H1 (cell line): ENCODE measurements around the gene KCNK4. TPM values are rescaled to one million over a fixed set of nuclear protein-coding genes. Genes with fewer than 3 reads are reported as not detected.

Source experiments
- CTCF ChIA-PET: fragments of 300-600 bp; sonication (Branson Sonifier 250); formaldehyde crosslinking; loops from one replicate; lab custom pipeline; 2021; ENCODE audit not compliant: partially characterized antibody; lab: Charles Lee
- POLR2A ChIA-PET: fragments of 300-600 bp; sonication (Branson Sonifier 250); formaldehyde crosslinking; loops from one replicate; lab custom pipeline; 2021; ENCODE audit warnings: inconsistent platforms; ENCODE audit not compliant: partially characterized antibody; lab: Charles Lee
- DNase-seq, 2 experiments: peaks; one replicate each; pipeline versions ENCODE4 v3.0.0 to v3.0.0-alpha.2; 2010 to 2022; ENCODE audit warnings: low spot score in 2 of 2, low read depth in 1 of 2, mixed read lengths in 1 of 2
- FAIRE-seq: peaks from 2 replicates; lab custom pipeline; 2011; peaks lifted over from hg19 to GRCh38; lab: Jason Lieb, UNC
- H2AFZ ChIP-seq: 2 replicates; pipeline ENCODE4 v1.8.1; 2012; ENCODE audit warnings: low read length, inconsistent platforms
- H2AK5ac ChIP-seq: 2 replicates; pipeline ENCODE4 v1.6.1; 2013; ENCODE audit warnings: low read depth, low read length
- H2BK120ac ChIP-seq: replicated peaks from 2 replicates; pipeline ENCODE3; 2013; ENCODE audit warnings: low read depth, low read length, inconsistent platforms
- H2BK12ac ChIP-seq: 2 replicates; pipeline ENCODE4 v1.6.1; 2013; ENCODE audit warnings: low read depth, low read length
- H2BK15ac ChIP-seq: 2 replicates; pipeline ENCODE4 v1.6.1; 2013; ENCODE audit warnings: low read length
- H2BK20ac ChIP-seq: 2 replicates; pipeline ENCODE4 v1.6.1; 2013; ENCODE audit warnings: low read length
- H2BK5ac ChIP-seq: 2 replicates; pipeline ENCODE4 v1.6.1; 2013; ENCODE audit warnings: low read depth, low read length
- H3K14ac ChIP-seq: 2 replicates; pipeline ENCODE4 v1.6.1; 2013; ENCODE audit warnings: inconsistent platforms; ENCODE audit not compliant: insufficient read length
- H3K18ac ChIP-seq: 2 replicates; pipeline ENCODE4 v1.6.1; 2013; ENCODE audit warnings: low read length; ENCODE audit errors: extremely low read depth
- H3K23ac ChIP-seq: 2 replicates; pipeline ENCODE4 v1.6.1; 2013; ENCODE audit warnings: inconsistent platforms; ENCODE audit not compliant: insufficient read length
- H3K23me2 ChIP-seq: 2 replicates; pipeline ENCODE4 v1.6.1; 2013; ENCODE audit warnings: low read depth, low read length
- H3K27ac ChIP-seq: 2 replicates; pipeline ENCODE4 v1.6.1; 2011; ENCODE audit warnings: low read depth, low read length, inconsistent platforms
- H3K27me3 ChIP-seq, 4 experiments: replicated peaks in 1 of 4; 1 replicate in 1 of 4; 2 replicates in 3 of 4; pipeline versions ENCODE4 v1.6.1 to v1.8.1; 2011 to 2013; ENCODE audit warnings: low read length in 3 of 4, mild to moderate bottlenecking in 3 of 4, inconsistent platforms in 2 of 4, mixed read lengths in 2 of 4, moderate library complexity in 1 of 4; ENCODE audit not compliant: control insufficient read depth in 3 of 4, insufficient read depth in 3 of 4; ENCODE audit errors: extremely low read depth in 1 of 4
- H3K36me3 ChIP-seq, 4 experiments: 2 replicates each; pipeline versions ENCODE4 v1.6.1 to v1.8.1; 2011 to 2013; ENCODE audit warnings: mild to moderate bottlenecking in 4 of 4, low read length in 3 of 4, moderate library complexity in 2 of 4, control low read depth in 1 of 4, inconsistent platforms in 1 of 4; ENCODE audit not compliant: insufficient read depth in 4 of 4, control insufficient read depth in 2 of 4
- H3K4ac ChIP-seq: replicated peaks from 2 replicates; pipeline ENCODE3; 2013; ENCODE audit warnings: low read length, low read depth, mixed read lengths, inconsistent platforms; ENCODE audit not compliant: insufficient read length
- H3K4me1 ChIP-seq, 4 experiments: replicated peaks in 1 of 4; 1 replicate in 1 of 4; 2 replicates in 3 of 4; pipeline versions ENCODE4 v1.6.1 to v1.8.1; 2011 to 2013; ENCODE audit warnings: low read length in 3 of 4, inconsistent platforms in 2 of 4, mixed read lengths in 1 of 4; ENCODE audit not compliant: insufficient read depth in 4 of 4, control insufficient read depth in 3 of 4
- H3K4me2 ChIP-seq, 2 experiments: 2 replicates each; pipeline versions ENCODE4 v1.6.1 to v1.8.1; 2011 to 2013; ENCODE audit warnings: low read depth in 2 of 2, low read length in 2 of 2, control low read depth in 1 of 2, inconsistent platforms in 1 of 2, mild to moderate bottlenecking in 1 of 2; ENCODE audit not compliant: insufficient read depth in 1 of 2
- H3K4me3 ChIP-seq, 4 experiments: fragments of 200-600, 300-600 bp in 1 of 4; sonication (generic), shearing (Covaris generic), sonication (Bioruptor Twin) in 1 of 4; 2 replicates each; pipeline versions ENCODE4 v1.5.1 to v1.8.1; 2011 to 2016; ENCODE audit warnings: low read length in 4 of 4, low read depth in 3 of 4, control low read depth in 2 of 4, inconsistent platforms in 2 of 4, mild to moderate bottlenecking in 2 of 4, mixed read lengths in 1 of 4, moderate library complexity in 1 of 4; ENCODE audit not compliant: insufficient read depth in 2 of 4; ENCODE audit errors: extremely low read depth in 1 of 4
- H3K56ac ChIP-seq: replicated peaks from 2 replicates; pipeline ENCODE3; 2013; ENCODE audit warnings: low read depth, mild to moderate bottlenecking, mixed read lengths, low read length, inconsistent platforms; ENCODE audit not compliant: insufficient read length
- H3K79me1 ChIP-seq: 2 replicates; pipeline ENCODE4 v1.6.1; 2013; ENCODE audit warnings: low read depth, low read length, control low read depth
- H3K79me2 ChIP-seq, 2 experiments: 2 replicates each; pipeline versions ENCODE4 v1.6.1 to v1.8.1; 2012 to 2013; ENCODE audit warnings: low read length in 2 of 2, mild to moderate bottlenecking in 2 of 2, inconsistent platforms in 1 of 2; ENCODE audit not compliant: insufficient read depth in 2 of 2, control insufficient read depth in 1 of 2
- H3K9ac ChIP-seq, 4 experiments: replicated peaks in 1 of 4; 1 replicate in 1 of 4; 2 replicates in 3 of 4; pipeline versions ENCODE4 v1.6.1 to v1.8.1; 2011 to 2013; ENCODE audit warnings: low read depth in 3 of 4, low read length in 3 of 4, control low read depth in 2 of 4, mild to moderate bottlenecking in 2 of 4, moderate library complexity in 2 of 4, inconsistent platforms in 1 of 4; ENCODE audit errors: extremely low read depth in 1 of 4
- H3K9me3 ChIP-seq, 2 experiments: 2 replicates each; pipeline versions ENCODE4 v1.6.1 to v1.8.1; 2012 to 2013; ENCODE audit warnings: mild to moderate bottlenecking in 2 of 2, moderate library complexity in 2 of 2, control low read depth in 1 of 2, inconsistent platforms in 1 of 2, low read depth in 1 of 2, low read length in 1 of 2, mixed read lengths in 1 of 2; ENCODE audit not compliant: insufficient read depth in 2 of 2
- H4K20me1 ChIP-seq, 2 experiments: replicated peaks in 1 of 2; 2 replicates each; pipeline versions ENCODE3 to v1.8.1; 2011 to 2013; ENCODE audit warnings: inconsistent platforms in 2 of 2, low read length in 2 of 2, mild to moderate bottlenecking in 1 of 2; ENCODE audit not compliant: insufficient read depth in 2 of 2, control insufficient read depth in 1 of 2
- H4K5ac ChIP-seq: 2 replicates; pipeline ENCODE4 v1.6.1; 2013; ENCODE audit warnings: low read length, low read depth, mixed read lengths, inconsistent platforms; ENCODE audit not compliant: insufficient read length
- H4K8ac ChIP-seq: 2 replicates; pipeline ENCODE4 v1.8.0; 2013; ENCODE audit warnings: mild to moderate bottlenecking, moderate library complexity, low read length, inconsistent platforms; ENCODE audit not compliant: insufficient read depth; ENCODE audit errors: extremely low read depth
- H4K91ac ChIP-seq: replicated peaks from 2 replicates; pipeline ENCODE3; 2013; ENCODE audit warnings: low read length, mixed read lengths, inconsistent platforms; ENCODE audit not compliant: insufficient read length
- BCL11A ChIP-seq, 2 experiments: IDR thresholded peaks; one replicate each; pipeline ENCODE4 v1.6.1; 2011; ENCODE audit warnings: low read depth in 2 of 2, low read length in 2 of 2, mild to moderate bottlenecking in 2 of 2
- CEBPB ChIP-seq: IDR thresholded peaks from 2 replicates; pipeline ENCODE4 v1.6.1; 2012; ENCODE audit warnings: low read depth, low read length
- EP300 ChIP-seq, 2 experiments: IDR thresholded peaks; 1 replicate in 1 of 2; 2 replicates in 1 of 2; pipeline ENCODE4 v1.6.1; 2011 to 2012; ENCODE audit warnings: low read depth in 2 of 2, low read length in 2 of 2, mild to moderate bottlenecking in 2 of 2, borderline replicate concordance in 1 of 2, inconsistent platforms in 1 of 2, moderate library complexity in 1 of 2
- POLR2A ChIP-seq, 2 experiments: IDR thresholded peaks; 1 replicate in 1 of 2; 2 replicates in 1 of 2; pipeline ENCODE4 v1.6.1; 2011; ENCODE audit warnings: low read depth in 2 of 2, low read length in 2 of 2, mild to moderate bottlenecking in 2 of 2; ENCODE audit errors: control extremely low read depth in 1 of 2
- RBBP5 ChIP-seq: IDR thresholded peaks from 2 replicates; pipeline ENCODE4 v1.7.1; 2012; ENCODE audit warnings: low read depth, mild to moderate bottlenecking, inconsistent platforms, low read length, moderate library complexity, borderline replicate concordance
- SAP30 ChIP-seq: fragments of 300-600 bp; sonication (generic); IDR thresholded peaks from 2 replicates; pipeline ENCODE4 v1.7.1; 2012; ENCODE audit warnings: low read length, moderate library complexity, mild to moderate bottlenecking, inconsistent platforms; ENCODE audit not compliant: insufficient read depth, insufficient replicate concordance
- SUZ12 ChIP-seq: fragments of 200-600 bp; sonication (generic); IDR thresholded peaks from 2 replicates; pipeline ENCODE4 v1.6.1; 2012; ENCODE audit warnings: mild to moderate bottlenecking, inconsistent platforms, low read length, moderate library complexity, mixed read lengths
- WGBS, 2 experiments: shearing (Covaris generic) in 1 of 2; methylation state at CpG; one replicate each; pipeline versions ENCODE4 v1.1.6 to v1.1.7; 2013 to 2015; ENCODE audit warnings: low lambda C conversion rate in 2 of 2, mixed read lengths in 2 of 2, inconsistent platforms in 1 of 2, low coverage in 1 of 2, missing lambda C conversion rate in 1 of 2; ENCODE audit not compliant: insufficient replicate concordance in 2 of 2, insufficient coverage in 1 of 2, insufficient read length in 1 of 2; ENCODE audit errors: extremely low coverage in 1 of 2, missing lambda C conversion rate in 1 of 2; 5-methylcytosine and 5-hydroxymethylcytosine counted together
- polyA plus RNA-seq, 7 experiments: library from polyadenylated mRNA; depleted of rRNA in 3 of 7; stranded (reverse) in 5 of 7; unstranded in 2 of 7; fragments of >200 nt in 5 of 7; fragments of 200-250 nt in 2 of 7; gene quantifications; 1 replicate in 5 of 7; 2 replicates in 1 of 7; 4 replicates in 1 of 7; pipeline versions ENCODE4 v1.2.1 to v1.2.3, GENCODE V29; 2011 to 2013; ENCODE audit warnings: missing spikeins in 2 of 7, mixed read lengths in 2 of 7
- total RNA-seq: library from RNA; stranded (reverse); fragmentation: NEBNext Ultra II Directional; extraction: Animal tissue kit (Norgen Biotek cat#: 25700); gene quantifications from 2 replicates; pipeline ENCODE4 v1.2.1, GENCODE V29; 2021
- TF ChIP-seq, protein P1 (sequence below): IDR thresholded peaks from 2 replicates; pipeline ENCODE4 v1.6.1; 2012; ENCODE audit warnings: low read length, inconsistent platforms

The KCNK4 gene
- total and polyA plus RNA-seq, 2 of the 8 experiments (the other 6 are each of a cell fraction or from before 2014, with no cell fraction given), result 0.19 TPM; not detected in 1

DNA sequence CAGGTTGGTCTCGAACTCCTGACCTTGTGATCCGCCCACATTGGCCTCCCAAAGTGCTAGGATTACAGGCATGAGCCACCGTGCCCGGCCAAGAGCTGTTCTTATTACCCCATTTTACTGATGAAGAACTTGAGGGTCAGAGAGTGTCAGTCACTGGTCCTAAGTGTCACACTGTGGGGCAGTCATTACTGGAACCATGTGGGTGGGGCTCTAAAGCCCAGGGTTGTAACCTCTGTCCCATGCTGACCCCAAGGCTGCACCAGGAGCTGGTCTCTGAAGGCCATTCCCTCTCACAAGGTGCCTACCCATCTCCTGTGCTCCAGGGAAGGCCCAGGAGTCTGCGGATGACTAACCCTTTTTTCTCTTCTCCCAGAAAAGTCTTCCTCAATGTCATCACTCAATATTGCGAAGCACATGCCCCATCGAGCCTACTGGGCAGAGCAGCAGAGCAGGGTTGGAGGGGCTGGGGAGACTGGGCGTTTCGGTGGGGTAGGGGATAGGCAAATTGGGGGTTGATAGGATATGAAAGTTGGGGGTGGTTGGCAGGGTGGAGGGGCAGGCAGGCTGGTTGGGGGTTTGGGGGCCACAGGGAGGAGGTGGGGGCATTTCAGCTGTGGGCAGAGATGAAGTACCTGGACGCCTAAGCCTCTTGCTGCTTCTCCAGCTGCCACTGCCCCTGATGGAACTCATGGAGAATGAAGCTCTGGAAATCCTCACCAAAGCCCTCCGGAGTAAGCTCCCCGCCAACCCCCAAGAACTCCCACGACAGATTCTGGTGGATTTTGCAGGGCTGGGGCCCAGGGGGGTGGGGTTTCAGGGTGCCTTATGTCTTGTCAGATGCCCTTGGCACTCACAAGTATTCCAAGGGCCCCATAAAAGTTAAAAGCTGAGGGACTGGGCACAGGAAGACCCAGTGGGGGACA lies 12.3 kb downstream of the KCNK4 start:
- Histone ChIP-seq H3K4ac (no peak overlapping the region), H3K27ac (no peak overlapping the region), H3K56ac (no peak overlapping the region), H3K18ac (no peak overlapping the region; the same call in 1 of the 2 replicates), H3K79me2 (peaks cover 0 to 17% of the 10 kb centered on the region in 2 experiments; a peak in 2 of 4 replicates), H2AFZ (no peak overlapping the region), H2AK5ac (no peak overlapping the region), H2BK5ac (no peak overlapping the region), H3K4me1 (peaks cover 3 to 22% (median 19%) of the 10 kb centered on the region in 4 experiments; a peak in 6 of 7 replicates), H4K91ac (no peak overlapping the region), H2BK15ac (no peak overlapping the region), H4K5ac (no peak overlapping the region), H3K79me1 (peaks cover 11% of the 10 kb centered on the region; the same call in 1 of the 2 replicates), H3K27me3 (peaks cover 20 to 41% (median 29%) of the 10 kb centered on the region in 4 experiments), H3K23ac (no peak overlapping the region), H3K14ac (no peak overlapping the region), H3K23me2 (peaks cover 15% of the 10 kb centered on the region; the same call in 1 of the 2 replicates), H4K20me1 (peaks cover 2 to 3% of the 10 kb centered on the region in 2 experiments), H3K4me2 (peak overlapping the region in 1 of 2 experiments; percentile 38; a peak in 2 of 4 replicates), H3K4me3 (0 out of 8 replicates have a peak overlapping the region, but pooled peaks of 2 of the 4 experiments have one; percentile 57 to 59), H2BK12ac (no peak overlapping the region), H3K36me3 (no peaks in the 10 kb centered on the region; a peak in 1 of 8 replicates), H3K9me3 (no peaks in the 10 kb centered on the region; a peak in 1 of 4 replicates), H3K9ac (no peak overlapping the region), H2BK120ac (no peak overlapping the region), H2BK20ac (no peak overlapping the region), H4K8ac (no peak overlapping the region)
- 89% methylated on average over 13 of the region's 13 CpGs; no CpG with 5 or more reads in 1 of the 2 experiments for WGBS, 2 experiments
- POLR2A ChIA-PET, result interaction anchor here (0.9 to 5.6 kb wide), 21 partner anchors 10 to 384 kb away, joined by 3 to 57 read pairs (median 6); partner anchors contain the start of genes BAD, FERMT3, GPR137 and PLCB3
- CTCF ChIA-PET, result interaction anchor here (0.6 to 20.8 kb wide), 25 partner anchors 8 to 683 kb away, joined by 3 to 614 read pairs (median 4); partner anchors contain the start of genes BAD, CCDC88B, FERMT3 and GPR137
- DNase-seq (no peak), FAIRE-seq (no peak)
- no peak for TF ChIP-seq EP300 (IDR thresholded peaks at IDR 0.05; ENCODE audit: borderline replicate concordance in 1 of 2, low read depth in 2 of 2, low read length in 2 of 2)
- no peak for TF ChIP-seq SUZ12
- TF ChIP-seq CEBPB, result no peak
- TF ChIP-seq, protein P1, sequence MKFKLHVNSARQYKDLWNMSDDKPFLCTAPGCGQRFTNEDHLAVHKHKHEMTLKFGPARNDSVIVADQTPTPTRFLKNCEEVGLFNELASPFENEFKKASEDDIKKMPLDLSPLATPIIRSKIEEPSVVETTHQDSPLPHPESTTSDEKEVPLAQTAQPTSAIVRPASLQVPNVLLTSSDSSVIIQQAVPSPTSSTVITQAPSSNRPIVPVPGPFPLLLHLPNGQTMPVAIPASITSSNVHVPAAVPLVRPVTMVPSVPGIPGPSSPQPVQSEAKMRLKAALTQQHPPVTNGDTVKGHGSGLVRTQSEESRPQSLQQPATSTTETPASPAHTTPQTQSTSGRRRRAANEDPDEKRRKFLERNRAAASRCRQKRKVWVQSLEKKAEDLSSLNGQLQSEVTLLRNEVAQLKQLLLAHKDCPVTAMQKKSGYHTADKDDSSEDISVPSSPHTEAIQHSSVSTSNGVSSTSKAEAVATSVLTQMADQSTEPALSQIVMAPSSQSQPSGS, result no peak
- no peak for TF ChIP-seq POLR2A (IDR thresholded peaks at IDR 0.05; ENCODE audit: control extremely low read depth in 1 of 2, low read depth in 2 of 2, low read length in 2 of 2)
- no peak for TF ChIP-seq BCL11A (IDR thresholded peaks at IDR 0.05; ENCODE audit: low read depth in 2 of 2, low read length in 2 of 2)
- TF ChIP-seq SAP30, result no peak
- no peak for TF ChIP-seq RBBP5
